H1 (cell line): ENCODE data around the gene BBLN.

ENCODE experiments used
- EP300 ChIP-seq, 2 experiments: IDR thresholded peaks; 1 replicate in 1 of 2; 2 replicates in 1 of 2; pipeline ENCODE4 v1.6.1; 2011 to 2012; ENCODE audit warnings: low read depth in 2 of 2, low read length in 2 of 2, mild to moderate bottlenecking in 2 of 2, borderline replicate concordance in 1 of 2, inconsistent platforms in 1 of 2, moderate library complexity in 1 of 2
- POU5F1 ChIP-seq: IDR thresholded peaks from 2 replicates; pipeline ENCODE4 v1.6.1; 2011; ENCODE audit warnings: low read depth, mild to moderate bottlenecking, low read length, moderate library complexity
- RAD21 ChIP-seq, 2 experiments: IDR thresholded peaks in 1 of 2; conservative IDR thresholded peaks in 1 of 2; 2 replicates each; pipeline ENCODE4 v1.6.1; 2011; ENCODE audit warnings: low read depth in 2 of 2, low read length in 2 of 2, improper control_type of control experiment in 1 of 2, inconsistent platforms in 1 of 2, mild to moderate bottlenecking in 1 of 2, moderate library complexity in 1 of 2
- SIN3A ChIP-seq, 2 experiments: IDR thresholded peaks in 1 of 2; conservative IDR thresholded peaks in 1 of 2; 2 replicates each; pipeline ENCODE4 v1.6.1; 2011 to 2012; ENCODE audit warnings: low read length in 2 of 2, improper control_type of control experiment in 1 of 2, low read depth in 1 of 2, mild to moderate bottlenecking in 1 of 2
- SIX5 ChIP-seq: IDR thresholded peaks from 2 replicates; pipeline ENCODE4 v1.6.1; 2011; ENCODE audit warnings: mild to moderate bottlenecking, low read depth, low read length
- TAF1 ChIP-seq: IDR thresholded peaks from 2 replicates; pipeline ENCODE4 v1.6.1; 2011; ENCODE audit warnings: mild to moderate bottlenecking, low read depth, low read length
- TF ChIP-seq, protein P1 (sequence below), 3 experiments: IDR thresholded peaks; 1 replicate in 2 of 3; 2 replicates in 1 of 3; pipeline versions ENCODE4 v1.5.1 to v1.6.1; 2011; ENCODE audit warnings: low read length in 3 of 3, mild to moderate bottlenecking in 3 of 3, inconsistent platforms in 2 of 3, low read depth in 1 of 3, moderate library complexity in 1 of 3; ENCODE audit not compliant: insufficient read depth in 1 of 3; ENCODE audit errors: control extremely low read depth in 1 of 3

DNA sequence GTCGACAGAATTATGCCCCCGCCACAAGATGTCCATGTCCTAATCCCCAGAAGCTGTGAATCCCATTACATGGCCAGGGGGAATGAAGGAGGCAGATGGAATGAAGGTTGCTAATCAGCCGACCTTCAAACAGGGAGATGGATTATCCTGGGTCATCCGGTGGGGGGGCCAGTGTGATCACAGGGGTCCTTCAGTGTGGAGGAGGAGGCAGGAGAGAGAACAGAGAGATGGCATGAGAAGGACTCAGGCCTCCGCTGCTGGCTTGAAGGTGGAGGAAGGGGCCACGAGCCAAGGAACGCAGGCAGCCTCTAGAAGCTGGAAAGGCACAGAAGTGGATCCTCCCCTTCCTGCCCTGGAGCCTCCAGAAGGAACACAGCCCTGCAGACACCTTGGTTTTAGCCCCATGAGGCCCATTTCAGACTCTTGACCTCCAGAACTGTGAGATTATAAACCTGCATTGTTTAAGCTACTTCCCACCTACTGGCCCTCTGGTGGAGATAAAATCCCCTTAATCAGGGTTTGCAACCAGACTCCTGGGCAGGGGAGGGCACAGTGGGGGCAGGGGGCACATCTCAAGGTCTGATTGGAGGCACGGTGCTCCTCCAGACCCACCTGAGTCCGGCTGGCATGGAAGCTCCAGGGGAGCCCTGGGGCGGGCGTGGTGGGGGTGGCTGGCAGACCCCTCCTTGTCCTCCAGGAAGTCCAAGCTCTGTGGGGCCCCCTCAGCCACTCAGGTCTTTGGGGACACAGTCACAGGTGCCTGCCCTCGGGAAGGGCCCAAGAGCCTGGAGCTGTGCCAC lies 46.3 kb upstream of the BBLN start:
- TF ChIP-seq TAF1 = no peak
- TF ChIP-seq RAD21 (IDR thresholded peaks at IDR 0.05 in 1 of 2, conservative IDR thresholded peaks at IDR 0.05 in 1 of 2; ENCODE audit: low read depth in 2 of 2, low read length in 2 of 2) = no peak
- TF ChIP-seq SIN3A (conservative IDR thresholded peaks at IDR 0.05 in 1 of 2, IDR thresholded peaks at IDR 0.05 in 1 of 2; ENCODE audit: low read depth in 1 of 2, low read length in 2 of 2) = no peak
- no peak for TF ChIP-seq POU5F1
- no peak for TF ChIP-seq SIX5
- TF ChIP-seq EP300 (IDR thresholded peaks at IDR 0.05; ENCODE audit: borderline replicate concordance in 1 of 2, low read depth in 2 of 2, low read length in 2 of 2) = no peak
- TF ChIP-seq, protein P1, sequence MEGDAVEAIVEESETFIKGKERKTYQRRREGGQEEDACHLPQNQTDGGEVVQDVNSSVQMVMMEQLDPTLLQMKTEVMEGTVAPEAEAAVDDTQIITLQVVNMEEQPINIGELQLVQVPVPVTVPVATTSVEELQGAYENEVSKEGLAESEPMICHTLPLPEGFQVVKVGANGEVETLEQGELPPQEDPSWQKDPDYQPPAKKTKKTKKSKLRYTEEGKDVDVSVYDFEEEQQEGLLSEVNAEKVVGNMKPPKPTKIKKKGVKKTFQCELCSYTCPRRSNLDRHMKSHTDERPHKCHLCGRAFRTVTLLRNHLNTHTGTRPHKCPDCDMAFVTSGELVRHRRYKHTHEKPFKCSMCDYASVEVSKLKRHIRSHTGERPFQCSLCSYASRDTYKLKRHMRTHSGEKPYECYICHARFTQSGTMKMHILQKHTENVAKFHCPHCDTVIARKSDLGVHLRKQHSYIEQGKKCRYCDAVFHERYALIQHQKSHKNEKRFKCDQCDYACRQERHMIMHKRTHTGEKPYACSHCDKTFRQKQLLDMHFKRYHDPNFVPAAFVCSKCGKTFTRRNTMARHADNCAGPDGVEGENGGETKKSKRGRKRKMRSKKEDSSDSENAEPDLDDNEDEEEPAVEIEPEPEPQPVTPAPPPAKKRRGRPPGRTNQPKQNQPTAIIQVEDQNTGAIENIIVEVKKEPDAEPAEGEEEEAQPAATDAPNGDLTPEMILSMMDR (IDR thresholded peaks at IDR 0.05; ENCODE audit: control extremely low read depth in 1 of 3, insufficient read depth in 1 of 3, low read depth in 1 of 3, low read length in 3 of 3) = no peak
